Superior temporal gyrus (tissue), 1 donor: ENCODE results near the gene SDK1.
"Not testable (repeated sequence)": the region's sequence is repeated elsewhere in the genome, so short reads cannot be mapped to it uniquely, and the experiment has no call there.

Experiments used
- DNase-seq: peaks from one replicate; pipeline ENCODE4 v3.0.0-alpha.2; 2016; ENCODE audit errors: extremely low spot score

The SDK1 gene

DNA sequence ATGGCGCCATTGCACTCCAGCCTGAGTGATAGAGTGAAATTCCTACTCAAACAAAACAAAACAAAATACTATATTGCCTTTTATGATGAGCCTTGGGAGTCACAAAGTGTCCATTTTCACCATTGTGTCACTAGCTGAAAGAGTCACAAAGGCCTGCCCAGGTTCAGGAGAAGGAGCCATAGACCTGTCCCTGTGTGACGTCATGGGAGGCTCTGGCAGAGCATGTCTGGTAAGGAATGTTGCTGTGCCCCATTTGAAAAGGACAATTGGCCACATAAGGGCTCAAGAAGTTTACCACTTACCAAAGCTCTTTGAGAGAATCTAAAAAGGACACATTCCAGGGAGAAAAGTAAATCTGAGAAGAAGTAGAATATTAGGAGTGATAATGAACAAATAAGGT lies 367.7 kb downstream of the SDK1 start:
- no peak for DNase-seq

DNA sequence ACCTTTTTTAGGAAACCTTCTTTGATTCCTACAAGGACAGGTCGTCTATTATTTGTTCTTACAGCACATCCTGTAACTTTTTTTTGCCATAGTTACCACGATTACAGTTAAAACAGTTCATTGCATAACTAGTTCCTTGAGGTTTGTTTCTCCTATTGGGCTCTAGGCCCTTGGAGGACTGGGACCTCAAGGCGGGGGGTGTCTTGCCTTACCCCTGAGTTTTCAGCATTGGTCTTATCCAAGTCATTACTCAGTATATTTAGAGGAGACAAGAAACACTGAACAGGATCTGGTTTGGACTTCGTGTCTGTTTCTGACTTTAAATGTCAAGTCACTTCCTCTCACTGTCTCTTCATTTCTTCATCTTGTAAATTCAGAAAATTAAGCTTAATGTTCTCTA lies 369.8 kb downstream of the SDK1 start:
- DNase-seq: no peak

DNA sequence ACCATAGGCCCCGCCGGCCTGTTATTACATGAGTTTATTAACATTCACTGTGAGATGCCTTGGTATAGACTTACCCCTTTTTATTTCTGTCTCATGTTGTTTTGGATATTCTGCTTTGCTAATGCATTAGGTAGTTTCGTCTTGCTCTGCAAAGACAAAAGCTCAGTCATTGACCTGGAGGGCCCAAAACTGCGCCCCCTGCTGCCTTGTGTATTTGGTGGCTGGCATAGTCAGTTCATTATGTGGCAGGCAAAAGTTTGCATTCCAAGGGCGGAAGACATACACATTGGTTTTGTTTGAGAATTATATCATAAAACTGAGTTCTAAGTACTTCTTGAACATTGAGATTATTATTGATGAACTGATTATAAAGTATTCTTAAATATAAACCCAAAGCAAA lies 372.5 kb downstream of the SDK1 start:
- DNase-seq: no peak

DNA sequence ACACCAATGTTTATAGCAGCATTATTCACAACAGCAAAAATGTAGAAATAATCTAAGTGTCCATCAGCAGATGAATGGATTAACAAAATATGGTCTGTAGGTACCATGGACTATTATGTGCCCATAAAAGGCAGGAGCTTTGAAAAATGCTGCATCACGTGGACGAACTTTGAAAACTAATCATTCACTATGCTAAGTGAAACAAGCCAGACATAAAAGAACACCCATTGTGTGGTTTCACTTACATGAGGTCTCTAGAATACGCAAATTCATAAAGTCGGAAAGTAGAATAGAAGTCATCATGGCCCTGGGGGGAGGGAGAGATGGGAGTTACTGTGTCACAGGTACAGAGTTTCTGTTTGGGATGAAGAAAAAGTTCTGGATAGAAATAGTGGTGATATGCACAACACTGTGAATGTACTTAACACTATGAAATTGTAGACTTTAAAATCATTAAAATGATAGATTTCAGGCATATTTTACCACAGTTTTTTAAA lies 377.3 kb downstream of the SDK1 start:
- no peak for DNase-seq

DNA sequence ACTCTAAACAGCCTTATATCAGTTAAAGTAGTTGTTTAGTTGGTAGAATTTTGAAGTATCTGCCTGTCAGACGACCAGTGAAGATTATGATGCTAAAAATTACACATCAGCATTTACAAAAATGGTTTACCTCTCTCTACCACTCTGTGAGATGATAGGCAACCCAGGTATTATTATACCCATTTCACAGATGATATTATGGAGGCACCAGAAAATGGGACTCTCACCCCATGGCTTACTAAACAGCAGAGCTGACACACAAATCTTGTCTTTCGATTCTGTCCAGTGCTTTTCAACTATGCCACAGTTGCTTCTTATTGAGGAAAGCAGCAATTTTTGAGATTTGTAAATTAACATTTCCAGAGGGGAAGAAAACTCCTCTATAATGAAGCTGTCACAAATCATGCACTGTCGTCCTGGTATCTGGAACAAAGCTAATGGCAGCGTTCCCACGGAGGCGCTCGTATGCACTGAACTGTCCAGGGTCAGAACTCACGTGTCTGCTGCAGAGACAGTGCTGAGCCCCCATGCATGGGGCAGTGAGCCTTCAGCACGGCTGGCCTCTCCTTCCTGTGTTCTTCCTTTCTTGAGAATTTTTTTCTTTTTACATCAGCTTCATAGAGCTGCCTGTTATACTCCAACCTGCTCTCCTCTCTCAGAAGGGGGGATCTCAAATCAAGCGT lies 381.1 kb downstream of the SDK1 start:
- no peak for DNase-seq

DNA sequence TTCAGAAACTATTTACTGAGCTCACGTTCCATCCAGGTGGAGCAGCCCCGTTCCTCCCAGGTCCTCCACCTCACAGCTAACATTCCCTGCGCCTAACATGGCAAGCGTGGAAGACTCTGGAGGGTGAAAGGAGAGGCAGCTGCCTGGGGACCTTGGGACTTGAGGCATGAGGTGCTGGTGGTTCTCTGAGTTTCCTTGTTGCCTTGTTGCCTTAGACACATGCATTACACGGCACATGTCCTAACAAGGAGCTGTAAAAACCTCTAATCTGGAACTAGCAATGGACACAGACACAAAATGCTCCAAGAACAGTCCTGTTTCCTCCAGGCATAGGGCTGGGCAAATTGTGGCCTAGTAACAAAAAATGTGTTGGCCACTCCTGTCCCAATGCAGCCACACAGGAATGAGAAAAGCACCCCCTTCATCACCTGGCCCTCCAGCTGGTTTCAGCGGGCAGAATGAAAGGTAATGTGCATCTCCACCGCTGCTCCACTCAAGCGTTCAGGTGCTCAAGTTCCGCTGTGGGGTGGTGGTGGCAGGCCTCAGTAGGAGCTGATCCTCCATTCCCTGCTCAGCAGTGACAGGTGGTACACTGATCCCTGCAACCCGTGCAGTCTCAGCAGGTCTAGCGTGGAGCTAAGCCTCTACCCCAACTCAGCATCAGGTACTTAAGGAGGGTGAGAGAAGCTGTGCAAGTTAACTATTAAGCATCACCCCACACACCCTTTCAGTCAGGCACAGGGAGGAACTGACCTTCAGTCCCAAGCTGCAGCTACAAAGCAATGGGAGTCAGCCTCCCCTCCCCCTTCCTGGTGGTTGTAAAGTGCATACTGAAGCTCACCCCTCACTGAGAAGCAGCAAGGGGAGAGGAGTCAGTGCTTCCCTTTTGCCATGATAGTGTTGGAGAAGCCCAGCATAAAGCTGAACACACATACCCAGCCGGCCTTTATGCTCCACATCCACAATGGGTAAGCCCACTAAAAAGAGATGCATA lies 382.8 kb downstream of the SDK1 start:
- DNase-seq: no peak

DNA sequence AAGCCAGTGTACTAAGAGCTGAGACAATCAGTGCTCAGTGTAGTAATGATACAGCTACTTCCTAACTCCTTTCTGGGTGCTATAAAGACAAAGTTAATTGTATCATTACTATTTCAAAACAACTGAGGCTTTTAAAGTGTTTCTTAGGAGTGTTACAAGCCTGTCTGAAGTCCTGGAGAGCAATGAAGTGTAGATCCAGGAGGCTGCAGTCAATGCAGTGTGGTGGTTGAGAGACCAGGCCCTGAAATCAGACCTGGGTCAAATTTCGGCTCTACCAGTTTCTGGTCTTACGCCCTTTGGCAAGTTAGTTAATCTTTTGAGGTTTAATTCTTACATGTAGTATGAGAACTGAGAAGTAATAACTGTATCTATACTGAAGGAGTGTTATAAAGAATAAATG lies 387.0 kb downstream of the SDK1 start:
- DNase-seq: no peak

DNA sequence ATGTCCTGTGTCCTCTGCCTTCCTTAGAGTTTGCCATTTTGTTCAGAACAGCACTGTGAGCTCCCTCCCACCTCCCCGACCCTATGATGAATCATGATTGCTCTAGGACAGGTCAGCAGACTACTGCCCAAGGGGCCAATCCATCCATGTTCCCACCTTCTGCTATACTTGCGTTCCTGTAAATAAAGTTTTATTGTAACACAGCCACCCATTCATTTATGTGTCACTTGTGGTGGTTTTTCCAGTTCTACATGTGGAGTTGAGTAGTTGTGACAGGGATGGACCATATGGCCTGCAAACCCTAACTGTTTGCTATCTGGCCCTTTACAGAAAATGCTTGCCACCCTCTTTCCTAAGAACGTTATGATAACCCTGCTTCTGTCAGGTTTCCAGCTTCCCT lies 387.8 kb downstream of the SDK1 start:
- no peak for DNase-seq

DNA sequence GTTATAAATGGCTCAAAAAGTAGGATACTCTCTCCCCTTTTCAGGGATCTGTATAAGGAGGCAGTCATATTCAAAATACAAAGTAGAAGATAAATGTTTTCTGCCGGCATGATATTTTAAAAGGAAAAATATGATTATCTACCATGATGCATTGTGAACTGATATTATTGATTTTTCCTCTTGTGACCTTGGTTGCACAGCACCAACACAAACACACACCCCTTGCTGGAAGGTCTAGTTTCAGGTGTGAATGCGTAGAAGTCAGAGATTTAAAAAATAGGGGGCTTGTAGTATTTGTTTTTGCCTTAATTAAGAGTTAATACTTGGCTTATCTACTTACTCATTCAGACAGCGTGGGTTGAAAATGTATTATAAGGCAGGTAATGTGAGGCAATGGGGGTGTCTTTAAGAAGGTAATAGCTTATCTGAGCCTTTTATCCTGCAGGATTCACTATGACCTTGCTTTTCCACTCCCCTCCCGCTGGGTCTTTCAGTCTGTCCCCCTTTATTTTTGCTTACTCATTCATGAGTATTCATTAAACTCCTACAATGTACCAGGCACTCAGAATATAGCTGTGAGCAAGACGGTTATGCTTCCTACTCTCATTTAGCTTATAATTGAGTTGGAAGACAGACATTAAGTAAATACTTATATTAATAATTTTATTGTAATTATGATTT lies 390.6 kb downstream of the SDK1 start:
- no peak for DNase-seq

DNA sequence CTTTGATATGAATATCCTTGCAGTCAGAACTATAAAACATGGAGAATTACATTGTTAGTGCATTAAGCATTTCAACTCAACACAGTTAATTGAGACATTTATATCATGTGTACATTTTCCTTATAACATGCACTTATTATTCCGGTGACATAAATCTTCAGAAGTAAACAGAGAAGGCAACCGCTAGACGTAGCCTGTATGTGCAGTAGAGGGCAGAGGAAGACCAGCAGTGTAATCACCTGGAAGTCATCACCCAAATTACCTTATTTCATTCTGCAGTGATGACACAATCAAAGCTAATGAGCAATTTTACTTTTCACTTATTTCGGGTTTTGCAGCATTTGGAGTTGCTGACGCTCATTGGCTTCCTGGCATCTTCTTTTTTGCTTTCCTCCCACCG lies 394.6 kb downstream of the SDK1 start:
- DNase-seq: no peak

DNA sequence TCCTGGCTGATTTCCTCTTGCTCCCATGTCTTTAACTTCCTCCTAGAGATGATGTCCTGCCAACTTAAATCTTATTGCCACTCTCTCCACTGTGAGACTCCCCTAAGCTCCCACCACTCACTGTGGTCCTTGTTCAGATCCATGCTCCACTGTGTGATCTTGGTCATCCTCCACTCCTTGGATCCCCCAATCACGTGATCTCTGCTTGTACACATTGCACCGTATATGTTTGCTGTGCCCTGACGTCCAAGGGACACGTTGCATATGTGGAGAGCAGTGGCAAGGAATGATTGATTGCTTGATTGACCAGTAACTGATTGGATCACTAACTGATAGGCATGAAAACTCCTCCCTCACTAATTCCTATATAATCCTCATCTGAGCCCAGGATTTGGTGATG lies 395.1 kb downstream of the SDK1 start:
- no peak for DNase-seq

DNA sequence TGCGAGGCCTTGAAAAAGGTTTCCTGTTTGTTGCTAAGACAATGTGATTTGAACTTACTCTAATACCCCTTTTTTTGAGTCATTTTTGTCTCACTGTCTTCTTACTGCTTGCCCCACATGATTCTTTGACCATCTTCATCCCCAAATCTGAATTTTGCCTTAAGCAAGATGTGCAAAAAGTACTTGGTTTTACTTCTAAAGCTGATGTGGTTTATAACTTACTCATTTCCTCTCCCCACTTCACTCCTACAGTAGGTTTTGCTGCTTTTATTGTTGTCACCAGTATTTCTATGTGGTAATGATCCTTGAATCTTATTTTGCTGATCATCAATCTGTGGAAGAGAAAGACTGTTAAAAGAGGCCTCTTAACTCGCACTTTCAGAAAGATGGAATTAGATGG lies 396.4 kb downstream of the SDK1 start:
- no peak for DNase-seq

DNA sequence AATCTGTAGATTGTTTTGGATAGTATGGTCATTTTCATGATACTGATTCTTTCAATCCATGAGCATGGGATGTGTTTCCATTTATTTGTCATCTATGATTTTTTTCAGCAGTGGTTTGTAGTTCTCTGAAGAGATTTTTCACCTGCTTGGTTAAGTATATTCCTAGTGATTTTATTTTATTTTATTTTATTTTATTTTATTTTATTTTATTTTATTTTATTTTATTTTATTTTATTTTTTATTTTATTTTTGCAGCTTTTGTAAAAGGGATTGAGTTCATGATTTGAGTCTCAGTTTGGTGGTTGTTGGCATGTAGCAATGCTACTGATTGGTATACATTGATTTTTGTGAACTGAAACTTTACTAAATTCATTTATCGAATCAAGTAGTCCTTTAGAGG lies 404.2 kb downstream of the SDK1 start:
- DNase-seq: no peak

DNA sequence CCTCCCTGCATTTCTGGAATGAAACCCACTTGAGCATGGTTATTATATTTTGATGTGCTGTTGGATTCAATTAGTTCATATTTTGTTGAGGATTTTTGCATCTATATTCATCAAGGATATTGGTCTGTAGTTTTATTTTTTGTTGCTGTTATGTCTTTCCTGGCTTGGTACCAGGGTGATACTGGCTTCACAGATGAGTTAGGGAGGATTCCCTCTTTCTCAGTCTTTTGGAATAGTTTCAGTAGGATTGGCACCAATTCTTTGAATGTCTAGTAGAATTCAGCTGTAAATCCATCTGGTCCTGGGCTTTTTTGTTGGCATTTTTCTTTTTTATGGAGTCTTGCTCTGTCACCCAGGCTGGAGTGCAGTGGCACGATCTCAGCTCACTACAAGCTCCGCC lies 405.0 kb downstream of the SDK1 start:
- DNase-seq: not testable (repeated sequence)

DNA sequence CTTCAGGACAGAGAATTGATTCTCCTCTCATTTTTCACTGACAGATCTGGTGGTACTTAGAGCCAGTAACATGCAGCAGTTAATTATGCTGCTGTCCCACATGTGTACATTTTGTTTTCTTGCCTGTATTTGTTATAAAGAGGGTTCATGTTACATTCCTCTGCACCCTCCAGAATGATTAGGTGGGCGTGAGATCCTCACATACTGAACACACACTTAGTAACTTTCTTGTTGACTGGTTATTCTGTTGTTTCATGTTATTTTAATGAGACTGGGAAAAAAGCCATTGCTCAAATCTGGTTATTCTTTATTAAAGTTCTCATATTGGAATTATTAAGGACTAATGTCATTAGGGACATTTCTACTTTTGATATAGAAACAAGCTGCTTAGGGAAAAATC lies 409.1 kb downstream of the SDK1 start:
- DNase-seq: no peak

DNA sequence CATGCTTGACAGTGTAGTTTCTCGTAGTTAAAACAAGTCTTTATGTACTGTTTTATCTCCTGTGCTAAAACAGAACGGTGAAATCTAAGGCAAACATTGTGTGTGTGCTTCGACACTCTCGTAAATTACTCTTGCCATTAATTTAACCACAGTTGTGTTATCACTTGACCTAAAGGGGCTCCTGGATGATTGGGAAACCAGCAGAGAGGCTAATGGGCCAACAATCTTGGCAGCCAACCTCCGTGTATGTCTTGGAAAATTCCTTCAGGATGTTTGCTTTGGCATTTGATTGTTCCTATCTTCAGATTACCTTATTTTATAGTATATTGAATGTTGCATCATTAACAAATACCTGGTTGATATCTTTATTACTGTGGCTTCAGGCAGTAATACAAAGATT lies 409.5 kb downstream of the SDK1 start:
- no peak for DNase-seq

DNA sequence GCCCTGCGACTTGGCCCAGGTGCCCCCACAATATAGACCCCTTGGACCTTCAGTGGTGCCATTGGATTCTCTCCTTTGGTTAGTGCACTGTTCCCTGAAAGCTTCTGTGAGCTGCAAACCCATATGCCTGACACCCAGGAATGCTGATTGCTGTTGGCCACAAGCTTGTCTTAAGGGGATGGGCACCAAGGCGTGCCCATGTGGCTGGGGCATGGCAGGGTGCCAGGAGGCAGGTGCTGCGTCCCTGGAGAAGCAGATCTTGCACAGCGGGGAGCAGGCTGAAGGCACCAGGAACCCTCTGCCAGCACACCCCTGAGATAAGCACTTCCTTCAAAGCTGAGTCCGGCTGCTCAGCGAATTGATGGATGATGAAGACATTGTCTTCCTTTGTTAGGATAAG lies 411.8 kb downstream of the SDK1 start:
- no peak for DNase-seq

DNA sequence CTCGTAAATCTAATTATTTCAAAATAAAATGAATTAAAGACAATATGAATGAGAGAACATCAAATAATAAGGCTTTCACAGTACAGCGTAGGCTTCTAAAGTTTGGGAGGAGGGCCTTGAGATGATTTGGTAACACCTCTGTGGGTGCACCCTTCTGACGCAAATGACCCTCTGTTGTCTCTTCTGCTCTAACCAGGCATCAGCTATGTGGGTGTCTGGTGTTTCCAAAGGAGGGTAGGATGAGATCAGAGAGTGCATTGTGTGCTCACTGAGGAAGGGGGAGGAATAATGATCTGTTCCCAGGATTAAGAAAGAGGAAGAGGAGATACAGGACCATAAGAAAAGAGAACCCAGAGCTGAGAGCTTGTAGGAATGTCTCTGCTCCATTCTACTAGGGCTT lies 420.4 kb downstream of the SDK1 start:
- DNase-seq: no peak

DNA sequence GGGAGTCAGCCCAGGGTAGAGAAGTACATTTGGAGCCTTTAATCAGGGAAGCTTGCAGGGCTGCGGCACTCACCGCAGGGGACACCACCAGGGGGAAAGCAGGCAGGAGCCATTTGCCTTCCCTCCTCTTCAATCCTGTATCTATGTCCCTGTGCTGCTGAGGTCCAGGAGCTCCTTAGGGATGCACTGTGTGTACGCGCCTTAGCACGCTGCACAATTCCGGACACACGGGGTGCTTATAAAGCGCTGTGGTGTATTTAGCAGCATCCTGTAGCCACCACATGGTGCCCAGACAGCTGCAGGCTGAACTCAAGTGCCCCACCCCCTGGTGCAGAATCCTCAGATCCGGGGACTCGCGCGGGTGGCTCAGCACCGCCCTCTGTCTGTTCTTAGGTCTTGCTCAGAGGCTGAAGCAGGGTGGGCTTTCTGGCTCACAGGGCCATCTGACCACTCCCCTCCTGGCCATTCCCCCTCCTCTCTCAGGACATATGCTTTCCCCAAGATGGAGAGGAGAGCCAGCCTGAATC lies 421.4 kb downstream of the SDK1 start:
- peak; percentile 40 for DNase-seq

DNA sequence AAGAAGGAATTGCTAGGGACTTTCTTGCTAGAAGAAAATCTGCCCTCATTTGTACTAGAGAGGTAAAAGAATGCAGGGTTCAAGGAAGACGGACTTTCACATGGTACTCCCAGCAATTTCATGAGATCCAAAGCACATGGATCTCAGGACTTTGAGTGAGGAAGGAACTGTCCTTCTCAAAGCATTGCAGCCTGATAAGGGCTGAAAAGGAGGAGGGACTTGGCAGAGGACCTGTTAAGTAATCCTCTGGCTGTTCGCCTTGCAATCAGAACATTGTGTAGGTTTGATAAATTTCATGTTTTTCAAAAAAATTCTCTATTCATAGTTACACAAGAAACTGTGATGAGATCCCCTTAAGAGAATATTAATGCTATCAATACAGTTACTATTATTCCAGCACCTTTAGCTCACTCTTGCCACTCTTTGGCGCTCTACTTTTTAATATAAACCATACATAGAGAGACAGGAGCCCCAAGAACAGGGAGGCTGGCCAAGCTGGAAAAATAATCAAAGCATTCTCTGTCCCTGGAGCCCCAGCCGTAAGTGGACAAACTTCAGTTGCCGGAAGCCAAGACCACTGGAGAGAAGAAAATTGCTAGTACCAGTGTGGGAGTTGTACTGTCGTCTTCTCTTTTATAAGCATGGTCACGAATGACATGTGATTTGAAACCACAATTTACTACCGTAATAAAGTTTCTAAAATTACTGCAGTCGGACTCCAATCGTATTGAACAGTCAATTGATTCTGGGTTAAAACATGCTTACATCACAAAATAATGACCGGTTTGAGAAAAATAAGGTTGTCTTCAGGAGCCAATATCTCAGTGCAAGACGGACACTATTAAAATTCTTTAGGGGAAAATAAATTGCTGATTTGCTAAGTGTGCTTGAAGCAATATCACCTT lies 424.4 kb downstream of the SDK1 start:
- no peak for DNase-seq

DNA sequence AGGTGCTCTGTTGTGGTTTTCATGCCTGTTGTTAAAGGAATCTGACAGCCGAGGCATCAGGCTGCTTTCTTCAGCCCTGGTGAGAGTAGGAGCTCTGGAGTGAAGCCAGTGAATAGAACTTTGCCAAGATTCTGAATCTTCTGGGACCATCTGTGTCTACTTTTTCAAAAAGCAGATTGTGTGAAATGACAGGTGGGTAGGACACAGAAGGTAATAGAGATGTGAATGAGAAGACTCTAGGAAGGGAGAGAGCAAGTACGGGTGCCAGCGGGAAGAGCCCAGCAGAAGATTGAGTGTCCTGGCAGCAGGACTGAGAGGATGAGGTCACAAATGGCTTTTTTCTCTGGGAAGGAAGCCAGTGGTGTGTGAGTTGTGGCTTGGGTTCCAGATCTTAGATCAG lies 429.2 kb downstream of the SDK1 start:
- DNase-seq: peak; percentile 60
